ENCODE data around the gene ECE2.

Gene ECE2

DNA sequence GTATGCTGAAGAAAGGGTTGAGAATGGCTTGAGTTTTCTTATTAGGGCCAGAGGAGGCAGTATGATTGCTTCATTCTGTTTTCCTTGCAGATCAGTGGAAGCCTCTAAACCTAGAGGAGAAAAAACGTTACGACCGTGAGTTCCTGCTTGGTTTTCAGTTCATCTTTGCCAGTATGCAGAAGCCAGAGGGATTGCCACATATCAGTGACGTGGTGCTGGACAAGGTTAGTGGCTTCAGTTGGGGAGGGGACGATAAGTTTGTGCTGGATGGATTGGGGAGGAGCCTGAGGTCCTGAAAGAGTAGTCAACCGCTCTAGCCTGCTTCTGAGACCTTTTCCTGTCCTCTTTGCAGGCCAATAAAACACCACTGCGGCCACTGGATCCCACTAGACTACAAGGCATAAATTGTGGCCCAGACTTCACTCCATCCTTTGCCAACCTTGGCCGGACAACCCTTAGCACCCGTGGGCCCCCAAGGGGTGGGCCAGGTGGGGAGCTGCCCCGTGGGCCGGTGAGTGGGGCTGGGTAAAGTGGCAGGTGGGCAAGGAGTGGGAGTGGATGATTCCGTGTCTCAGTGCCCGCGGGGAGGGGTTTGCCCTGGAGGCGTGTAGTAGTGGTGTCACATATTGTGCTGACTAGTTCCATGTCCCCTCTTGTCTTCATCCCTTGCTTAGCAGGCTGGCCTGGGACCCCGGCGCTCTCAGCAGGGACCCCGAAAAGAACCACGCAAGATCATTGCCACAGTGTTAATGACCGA, 47.1 kb downstream of the ECE2 start:
- no peak for ATAC-seq (ENCODE audit: low read depth)
- H3K36me3 Mint-ChIP-seq = peaks cover 55% of the 10 kb centered on the region
- H3K9me3 Mint-ChIP-seq = no peaks in the 10 kb centered on the region
- no peak overlapping the region for H3K4me3 Mint-ChIP-seq
- no peak for DNase-seq (ENCODE audit: low spot score in 2 of 2)
- H3K27me3 Mint-ChIP-seq = no peaks in the 10 kb centered on the region
- H3K4me1 Mint-ChIP-seq = peaks cover 8% of the 10 kb centered on the region
- no peak overlapping the region for H3K27ac Mint-ChIP-seq

DNA sequence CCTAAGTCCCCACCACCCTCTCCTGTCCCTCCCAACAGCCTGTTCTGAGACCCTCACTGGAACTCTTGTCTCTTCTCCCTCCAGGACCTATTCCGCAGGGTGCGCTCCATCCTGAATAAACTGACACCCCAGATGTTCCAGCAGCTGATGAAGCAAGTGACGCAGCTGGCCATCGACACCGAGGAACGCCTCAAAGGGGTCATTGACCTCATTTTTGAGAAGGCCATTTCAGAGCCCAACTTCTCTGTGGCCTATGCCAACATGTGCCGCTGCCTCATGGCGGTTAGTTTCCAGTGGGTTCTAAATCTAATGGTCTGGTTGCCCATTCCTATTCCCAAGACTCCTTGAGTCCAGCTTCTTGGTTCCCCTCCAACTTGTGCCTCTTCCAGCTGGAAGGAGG, 47.9 kb downstream of the ECE2 start:
- ATAC-seq (ENCODE audit: low read depth) (no peak), DNase-seq (ENCODE audit: low spot score in 2 of 2) (no peak)
- Mint-ChIP-seq H3K4me1 (peaks cover 8% of the 10 kb centered on the region), H3K27me3 (no peaks in the 10 kb centered on the region), H3K4me3 (no peak overlapping the region), H3K27ac (no peak overlapping the region), H3K9me3 (no peaks in the 10 kb centered on the region), H3K36me3 (peaks cover 59% of the 10 kb centered on the region)

DNA sequence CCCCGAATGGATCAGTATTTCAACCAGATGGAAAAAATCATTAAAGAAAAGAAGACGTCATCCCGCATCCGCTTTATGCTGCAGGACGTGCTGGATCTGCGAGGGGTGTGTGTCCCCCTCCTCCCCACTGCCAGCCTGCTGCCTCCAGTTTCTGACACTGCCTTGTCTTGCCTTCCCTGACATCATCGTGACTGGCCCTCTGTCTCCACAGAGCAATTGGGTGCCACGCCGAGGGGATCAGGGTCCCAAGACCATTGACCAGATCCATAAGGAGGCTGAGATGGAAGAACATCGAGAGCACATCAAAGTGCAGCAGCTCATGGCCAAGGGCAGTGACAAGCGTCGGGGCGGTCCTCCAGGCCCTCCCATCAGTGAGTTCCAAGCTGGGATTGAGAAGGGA, 49.4 kb downstream of the ECE2 start:
- Mint-ChIP-seq H3K27me3 (no peaks in the 10 kb centered on the region), H3K4me3 (no peak overlapping the region), H3K27ac (peak overlapping the region; percentile 33), H3K4me1 (no peaks in the 10 kb centered on the region), H3K36me3 (peaks cover 63% of the 10 kb centered on the region), H3K9me3 (no peaks in the 10 kb centered on the region)
- DNase-seq (ENCODE audit: low spot score in 2 of 2) = no peak
- ATAC-seq (ENCODE audit: low read depth) = no peak

DNA sequence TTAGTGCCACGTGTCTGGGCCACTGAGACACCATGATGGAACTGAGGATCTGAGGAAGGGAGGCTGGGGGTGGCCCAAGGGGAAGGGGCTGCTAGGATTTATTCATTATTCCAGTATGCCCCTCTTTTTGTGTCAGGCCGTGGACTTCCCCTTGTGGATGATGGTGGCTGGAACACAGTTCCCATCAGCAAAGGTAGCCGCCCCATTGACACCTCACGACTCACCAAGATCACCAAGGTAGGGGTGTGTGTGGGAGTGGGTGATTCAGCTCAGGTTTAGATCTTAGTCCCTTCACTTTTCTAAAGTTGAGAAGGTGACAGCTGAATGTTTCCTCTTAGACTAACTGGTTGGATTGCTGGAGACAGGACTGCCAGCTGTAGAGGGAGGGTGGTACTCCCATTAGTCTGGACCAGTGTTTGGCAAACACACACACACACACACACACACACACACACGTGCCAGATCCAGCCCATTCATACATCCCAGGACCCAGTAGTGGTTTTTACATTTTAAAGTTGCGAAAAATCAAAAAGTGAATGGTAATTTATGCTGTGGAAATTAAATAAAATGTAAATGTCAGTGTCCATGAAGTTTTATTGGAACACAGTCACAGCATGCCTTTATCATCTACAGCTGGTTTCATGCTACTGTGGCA, 50.0 kb downstream of the ECE2 start:
- H3K36me3 Mint-ChIP-seq = peaks cover 61% of the 10 kb centered on the region
- no peaks in the 10 kb centered on the region for H3K9me3 Mint-ChIP-seq
- DNase-seq (ENCODE audit: low spot score in 2 of 2) = no peak
- H3K27ac Mint-ChIP-seq = no peak overlapping the region
- no peak for ATAC-seq (ENCODE audit: low read depth)
- H3K27me3 Mint-ChIP-seq = no peaks in the 10 kb centered on the region
- H3K4me1 Mint-ChIP-seq = no peaks in the 10 kb centered on the region
- H3K4me3 Mint-ChIP-seq = no peak overlapping the region

DNA sequence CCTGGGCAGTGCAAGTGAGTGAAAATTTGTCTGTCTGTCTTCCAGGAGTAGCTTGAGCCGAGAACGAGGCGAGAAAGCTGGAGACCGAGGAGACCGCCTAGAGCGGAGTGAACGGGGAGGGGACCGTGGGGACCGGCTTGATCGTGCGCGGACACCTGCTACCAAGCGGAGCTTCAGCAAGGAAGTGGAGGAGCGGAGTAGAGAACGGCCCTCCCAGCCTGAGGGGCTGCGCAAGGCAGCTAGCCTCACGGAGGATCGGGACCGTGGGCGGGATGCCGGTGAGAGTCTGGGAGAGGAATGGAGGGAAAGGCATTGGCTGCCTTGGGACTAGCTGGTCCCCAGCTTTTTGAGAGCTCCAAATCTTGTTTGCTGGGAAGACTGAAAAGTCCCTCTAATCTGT, 51.3 kb downstream of the ECE2 start:
- no peak overlapping the region for H3K4me3 Mint-ChIP-seq
- no peaks in the 10 kb centered on the region for H3K27me3 Mint-ChIP-seq
- no peaks in the 10 kb centered on the region for H3K4me1 Mint-ChIP-seq
- H3K9me3 Mint-ChIP-seq = no peaks in the 10 kb centered on the region
- H3K36me3 Mint-ChIP-seq = peaks cover 54% of the 10 kb centered on the region
- H3K27ac Mint-ChIP-seq = no peak overlapping the region
- ATAC-seq (ENCODE audit: low read depth) (no peak), DNase-seq (ENCODE audit: low spot score in 2 of 2) (no peak)

DNA sequence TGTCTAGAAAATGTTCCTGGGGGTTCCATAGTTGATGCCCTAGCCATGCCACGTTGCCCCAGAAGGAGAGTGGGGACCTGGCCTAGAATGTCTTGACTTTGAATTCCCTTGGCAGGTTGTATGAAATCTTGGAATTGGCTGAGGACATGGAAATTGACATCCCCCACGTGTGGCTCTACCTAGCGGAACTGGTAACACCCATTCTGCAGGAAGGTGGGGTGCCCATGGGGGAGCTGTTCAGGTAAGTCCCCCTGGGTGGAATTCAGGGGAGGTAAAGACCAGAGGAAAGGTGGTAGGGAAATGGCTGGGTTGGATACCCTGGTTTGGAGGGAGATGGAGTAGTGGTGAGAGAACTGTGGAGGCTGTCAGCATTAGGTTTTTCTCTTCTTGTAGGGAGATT, 52.7 kb downstream of the ECE2 start:
- Mint-ChIP-seq H3K27ac (peak overlapping the region; percentile 21), H3K4me3 (no peak overlapping the region), H3K27me3 (no peaks in the 10 kb centered on the region), H3K9me3 (no peaks in the 10 kb centered on the region), H3K4me1 (no peaks in the 10 kb centered on the region), H3K36me3 (peaks cover 52% of the 10 kb centered on the region)
- ATAC-seq (ENCODE audit: low read depth) = no peak
- no peak for DNase-seq (ENCODE audit: low spot score in 2 of 2)

DNA sequence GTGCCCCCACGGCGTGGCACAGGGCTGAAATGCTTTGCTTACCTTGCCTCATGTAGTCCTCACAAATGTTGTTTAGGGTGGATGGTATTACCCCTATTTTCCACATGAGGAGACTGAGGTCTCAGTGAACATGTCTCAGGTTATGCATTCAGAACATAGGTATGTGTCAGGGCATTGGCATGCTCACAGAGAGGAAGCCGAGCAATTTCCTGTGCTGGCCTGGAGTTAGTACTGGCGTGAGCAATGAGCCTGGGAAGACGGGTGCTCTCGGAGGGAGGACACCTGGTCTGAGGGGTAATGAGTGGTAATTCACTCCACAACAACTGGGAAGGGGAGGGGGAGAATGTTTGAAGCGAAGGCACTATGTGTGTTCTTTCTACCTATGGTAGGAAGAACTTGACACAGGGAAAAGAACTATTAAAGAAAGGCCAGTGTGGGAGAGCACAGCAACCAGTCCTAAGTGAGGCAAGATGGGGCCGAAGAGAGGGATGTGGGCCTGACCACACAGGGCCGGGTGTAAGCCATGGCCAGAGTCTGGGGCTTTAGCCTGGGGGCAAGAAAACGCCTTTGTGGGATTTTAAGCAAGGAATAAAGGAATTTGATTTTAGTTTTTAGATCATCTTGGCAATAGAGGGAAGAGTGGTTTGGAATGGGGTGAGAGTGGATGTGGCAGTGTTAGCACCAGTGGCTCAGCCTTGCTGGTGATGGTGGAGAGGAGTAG, 56.7 kb downstream of the ECE2 start:
- peaks cover under 1% of the 10 kb centered on the region for H3K27me3 Mint-ChIP-seq
- H3K36me3 Mint-ChIP-seq = peaks cover 26% of the 10 kb centered on the region
- H3K4me3 Mint-ChIP-seq = no peak overlapping the region
- no peaks in the 10 kb centered on the region for H3K9me3 Mint-ChIP-seq
- peaks cover 7% of the 10 kb centered on the region for H3K4me1 Mint-ChIP-seq
- no peak for DNase-seq (ENCODE audit: low spot score in 2 of 2)
- peak overlapping the region; percentile 52 for H3K27ac Mint-ChIP-seq
- ATAC-seq (ENCODE audit: low read depth) = no peak

DNA sequence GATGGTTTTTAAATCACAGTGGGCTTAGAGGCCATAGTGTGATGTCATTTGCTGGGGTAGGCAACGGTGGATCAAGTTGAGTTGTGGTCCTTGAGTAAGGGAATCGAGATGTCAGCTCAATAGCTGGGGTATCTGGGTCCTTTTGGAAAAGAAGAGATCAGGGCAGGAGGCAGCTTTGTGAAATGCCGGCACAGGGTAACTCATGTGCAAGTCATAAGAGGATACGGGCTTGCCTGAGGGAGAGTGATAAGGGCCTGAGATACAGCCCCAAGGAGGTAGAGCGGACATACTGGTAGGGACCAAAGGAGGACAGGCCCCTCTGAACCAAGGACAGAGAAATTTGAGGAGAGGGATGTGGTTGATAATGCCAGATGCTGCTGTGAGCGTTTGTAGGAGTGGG, 57.4 kb downstream of the ECE2 start:
- H3K36me3 Mint-ChIP-seq = peaks cover 22% of the 10 kb centered on the region
- H3K27me3 Mint-ChIP-seq = peaks cover 6% of the 10 kb centered on the region
- DNase-seq (ENCODE audit: low spot score in 2 of 2) (no peak), ATAC-seq (ENCODE audit: low read depth) (no peak)
- H3K9me3 Mint-ChIP-seq = no peaks in the 10 kb centered on the region
- no peak overlapping the region for H3K4me3 Mint-ChIP-seq
- peaks cover 13% of the 10 kb centered on the region for H3K4me1 Mint-ChIP-seq
- H3K27ac Mint-ChIP-seq = peak overlapping the region; percentile 52

DNA sequence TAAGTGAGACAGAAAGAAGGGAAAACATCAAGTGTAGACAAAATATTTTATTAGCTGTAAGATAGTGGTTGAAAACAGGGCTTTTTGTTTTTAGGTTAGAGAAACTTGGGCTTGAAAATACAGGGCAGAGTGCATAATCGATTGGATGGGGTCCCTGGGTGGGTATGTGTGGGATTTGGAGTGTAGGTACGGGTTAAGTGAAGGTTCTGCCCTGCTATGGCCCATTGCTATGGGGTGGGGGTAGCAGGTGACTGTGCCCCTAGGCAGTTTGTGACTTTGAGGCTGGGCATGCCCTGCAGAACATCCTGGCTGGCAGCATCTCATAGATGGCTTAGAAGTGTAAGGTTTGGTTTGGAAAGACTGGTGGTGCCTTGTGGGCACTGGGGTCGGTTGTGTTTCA, 57.9 kb downstream of the ECE2 start:
- H3K27me3 Mint-ChIP-seq = peaks cover 6% of the 10 kb centered on the region
- peaks cover 19% of the 10 kb centered on the region for H3K36me3 Mint-ChIP-seq
- H3K4me1 Mint-ChIP-seq = peaks cover 13% of the 10 kb centered on the region
- H3K9me3 Mint-ChIP-seq = no peaks in the 10 kb centered on the region
- no peak for ATAC-seq (ENCODE audit: low read depth)
- no peak overlapping the region for H3K4me3 Mint-ChIP-seq
- DNase-seq (ENCODE audit: low spot score in 2 of 2) = no peak
- peak overlapping the region; percentile 52 for H3K27ac Mint-ChIP-seq

DNA sequence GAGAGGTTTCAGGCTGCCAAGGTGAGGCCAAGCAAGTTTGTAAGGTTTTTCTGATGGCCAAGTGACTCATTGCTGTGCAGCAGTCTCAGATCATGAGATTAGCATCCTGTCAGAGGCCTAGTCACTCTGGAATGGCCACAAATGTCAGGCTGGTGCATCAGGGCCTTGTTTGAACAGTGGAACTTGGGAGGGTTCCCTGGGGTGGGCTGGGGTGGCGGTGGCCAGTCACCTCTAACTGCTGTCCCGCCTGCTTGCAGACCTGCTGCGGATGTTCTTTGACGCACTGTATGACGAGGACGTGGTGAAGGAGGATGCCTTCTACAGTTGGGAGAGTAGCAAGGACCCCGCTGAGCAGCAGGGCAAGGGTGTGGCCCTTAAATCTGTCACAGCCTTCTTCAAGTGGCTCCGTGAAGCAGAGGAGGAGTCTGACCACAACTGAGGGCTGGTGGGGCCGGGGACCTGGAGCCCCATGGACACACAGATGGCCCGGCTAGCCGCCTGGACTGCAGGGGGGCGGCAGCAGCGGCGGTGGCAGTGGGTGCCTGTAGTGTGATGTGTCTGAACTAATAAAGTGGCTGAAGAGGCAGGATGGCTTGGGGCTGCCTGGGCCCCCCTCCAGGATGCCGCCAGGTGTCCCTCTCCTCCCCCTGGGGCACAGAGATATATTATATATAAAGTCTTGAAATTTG, 58.8 kb downstream of the ECE2 start:
- DNase-seq (ENCODE audit: low spot score in 2 of 2) (no peak), ATAC-seq (ENCODE audit: low read depth) (no peak)
- Mint-ChIP-seq H3K9me3 (no peaks in the 10 kb centered on the region), H3K4me3 (peak overlapping the region; percentile 33), H3K27me3 (peaks cover 6% of the 10 kb centered on the region), H3K4me1 (peaks cover 17% of the 10 kb centered on the region), H3K27ac (peak overlapping the region; percentile 52), H3K36me3 (peaks cover 13% of the 10 kb centered on the region)

DNA sequence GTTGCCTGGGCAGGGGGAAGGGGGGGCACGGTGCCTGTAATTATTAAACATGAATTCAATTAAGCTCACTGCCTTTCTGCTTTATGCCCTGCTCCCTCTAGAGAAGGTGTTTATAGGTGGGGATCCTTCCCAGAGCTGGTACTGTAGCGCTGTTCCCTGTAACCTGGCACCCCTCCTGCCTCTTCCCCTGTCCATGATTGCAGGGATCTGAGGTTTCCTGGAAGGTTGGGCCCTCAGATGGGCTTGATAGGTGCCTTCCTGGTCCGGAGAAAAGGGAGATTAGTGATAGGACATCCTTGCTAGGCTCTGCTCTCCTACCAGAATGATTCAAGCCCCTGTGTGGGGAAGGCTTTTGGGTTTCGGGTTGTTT, 59.5 kb downstream of the ECE2 start:
- ATAC-seq (ENCODE audit: low read depth) = no peak
- H3K4me1 Mint-ChIP-seq = peaks cover 17% of the 10 kb centered on the region

DNA sequence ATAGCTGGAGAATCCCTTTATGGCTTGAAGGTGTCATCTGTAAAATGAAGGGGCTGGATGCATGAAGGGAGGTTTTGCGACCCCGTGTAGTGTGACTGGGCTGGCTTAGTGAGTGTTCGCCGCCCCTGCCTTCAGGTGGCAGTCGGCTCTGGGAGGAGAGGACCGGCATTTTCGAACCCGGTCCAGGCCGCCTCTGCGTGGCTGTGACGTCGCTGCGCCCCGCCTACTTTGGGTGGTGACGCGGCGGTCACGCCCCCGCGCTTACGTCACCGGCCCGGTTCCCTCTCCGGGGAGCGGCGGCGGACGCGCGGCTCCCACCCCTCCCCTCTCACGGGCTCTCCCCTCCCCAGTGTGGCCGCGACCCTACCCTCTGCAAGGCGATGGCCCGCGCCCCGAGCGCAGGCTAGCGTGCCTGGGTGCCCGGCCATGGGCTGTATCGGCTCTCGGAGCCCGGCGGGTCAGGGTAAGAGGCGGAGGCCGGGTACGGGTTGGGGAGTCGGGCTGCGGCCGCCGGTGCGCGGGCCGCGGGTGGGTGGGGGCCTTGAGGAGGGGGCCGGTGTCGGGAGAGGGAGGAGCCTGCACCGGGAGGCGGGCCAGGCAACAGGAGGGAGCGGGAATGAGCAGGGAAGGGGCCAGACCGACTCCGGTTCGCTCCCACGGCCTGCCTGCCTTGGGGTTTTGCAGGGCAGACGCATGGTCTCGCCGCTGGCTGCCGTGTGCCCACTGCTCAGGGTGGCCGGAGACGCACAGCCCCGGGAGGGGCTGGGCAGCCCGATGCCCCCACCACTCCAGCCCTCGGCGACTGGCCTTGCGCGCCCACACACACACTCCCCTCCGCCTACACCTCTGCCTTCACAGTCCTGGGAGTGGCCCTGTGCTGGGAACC, 60.1 kb downstream of the ECE2 start:
- Mint-ChIP-seq H3K4me1 (peaks cover 17% of the 10 kb centered on the region), H3K9me3 (no peaks in the 10 kb centered on the region), H3K27ac (peak overlapping the region; percentile 52), H3K4me3 (peak overlapping the region; percentile 87), H3K36me3 (peaks cover 9% of the 10 kb centered on the region), H3K27me3 (peaks cover 6% of the 10 kb centered on the region)
- DNase-seq (ENCODE audit: low spot score in 2 of 2) = peak; percentile 90 to 98
- peak; percentile 85 for ATAC-seq (ENCODE audit: low read depth)

More for the DNA sequence above, 59.5 kb downstream of the ECE2 start:
- H3K27me3 Mint-ChIP-seq = peaks cover 6% of the 10 kb centered on the region
- no peak for DNase-seq (ENCODE audit: low spot score in 2 of 2)
- no peaks in the 10 kb centered on the region for H3K9me3 Mint-ChIP-seq
- peak overlapping the region; percentile 52 for H3K27ac Mint-ChIP-seq
- H3K4me3 Mint-ChIP-seq = peak overlapping the region; percentile 87
- peaks cover 10% of the 10 kb centered on the region for H3K36me3 Mint-ChIP-seq

All from memory B cell (primary cell).